Measurements from ENCODE around the gene SPRR1B. TPM values are rescaled to one million over a fixed set of nuclear protein-coding genes. Genes with fewer than 3 reads are reported as not detected.

The SPRR1B gene
- total and polyA plus RNA-seq, 9 of the 15 experiments (the other 6 are each of a cell fraction or from before 2014, with no cell fraction given): not detected

- TF ChIP-seq RBM39 (optimal IDR thresholded peaks at IDR 0.05; ENCODE audit: low read depth, low read length) (no peak), SPI1 (IDR thresholded peaks at IDR 0.05; ENCODE audit: borderline replicate concordance, low read depth, low read length) (peak; percentile 56; the same call in 1 of the 2 replicates), ZNF449 (CRISPR knock-in tag; IDR thresholded peaks at IDR 0.05) (no peak), CLOCK (CRISPR knock-in tag; IDR thresholded peaks at IDR 0.05; ENCODE audit: borderline replicate concordance) (no peak), TCF3 (CRISPR knock-in tag; IDR thresholded peaks at IDR 0.05) (peak; percentile 84), SIN3A (IDR thresholded peaks at IDR 0.05; ENCODE audit: borderline replicate concordance in 2 of 2, control insufficient read depth in 1 of 2, low read depth in 2 of 2, low read length in 2 of 2) (no peak), E2F5 (CRISPR knock-in tag; IDR thresholded peaks at IDR 0.05) (no peak)
- TF ChIP-seq, protein P1, sequence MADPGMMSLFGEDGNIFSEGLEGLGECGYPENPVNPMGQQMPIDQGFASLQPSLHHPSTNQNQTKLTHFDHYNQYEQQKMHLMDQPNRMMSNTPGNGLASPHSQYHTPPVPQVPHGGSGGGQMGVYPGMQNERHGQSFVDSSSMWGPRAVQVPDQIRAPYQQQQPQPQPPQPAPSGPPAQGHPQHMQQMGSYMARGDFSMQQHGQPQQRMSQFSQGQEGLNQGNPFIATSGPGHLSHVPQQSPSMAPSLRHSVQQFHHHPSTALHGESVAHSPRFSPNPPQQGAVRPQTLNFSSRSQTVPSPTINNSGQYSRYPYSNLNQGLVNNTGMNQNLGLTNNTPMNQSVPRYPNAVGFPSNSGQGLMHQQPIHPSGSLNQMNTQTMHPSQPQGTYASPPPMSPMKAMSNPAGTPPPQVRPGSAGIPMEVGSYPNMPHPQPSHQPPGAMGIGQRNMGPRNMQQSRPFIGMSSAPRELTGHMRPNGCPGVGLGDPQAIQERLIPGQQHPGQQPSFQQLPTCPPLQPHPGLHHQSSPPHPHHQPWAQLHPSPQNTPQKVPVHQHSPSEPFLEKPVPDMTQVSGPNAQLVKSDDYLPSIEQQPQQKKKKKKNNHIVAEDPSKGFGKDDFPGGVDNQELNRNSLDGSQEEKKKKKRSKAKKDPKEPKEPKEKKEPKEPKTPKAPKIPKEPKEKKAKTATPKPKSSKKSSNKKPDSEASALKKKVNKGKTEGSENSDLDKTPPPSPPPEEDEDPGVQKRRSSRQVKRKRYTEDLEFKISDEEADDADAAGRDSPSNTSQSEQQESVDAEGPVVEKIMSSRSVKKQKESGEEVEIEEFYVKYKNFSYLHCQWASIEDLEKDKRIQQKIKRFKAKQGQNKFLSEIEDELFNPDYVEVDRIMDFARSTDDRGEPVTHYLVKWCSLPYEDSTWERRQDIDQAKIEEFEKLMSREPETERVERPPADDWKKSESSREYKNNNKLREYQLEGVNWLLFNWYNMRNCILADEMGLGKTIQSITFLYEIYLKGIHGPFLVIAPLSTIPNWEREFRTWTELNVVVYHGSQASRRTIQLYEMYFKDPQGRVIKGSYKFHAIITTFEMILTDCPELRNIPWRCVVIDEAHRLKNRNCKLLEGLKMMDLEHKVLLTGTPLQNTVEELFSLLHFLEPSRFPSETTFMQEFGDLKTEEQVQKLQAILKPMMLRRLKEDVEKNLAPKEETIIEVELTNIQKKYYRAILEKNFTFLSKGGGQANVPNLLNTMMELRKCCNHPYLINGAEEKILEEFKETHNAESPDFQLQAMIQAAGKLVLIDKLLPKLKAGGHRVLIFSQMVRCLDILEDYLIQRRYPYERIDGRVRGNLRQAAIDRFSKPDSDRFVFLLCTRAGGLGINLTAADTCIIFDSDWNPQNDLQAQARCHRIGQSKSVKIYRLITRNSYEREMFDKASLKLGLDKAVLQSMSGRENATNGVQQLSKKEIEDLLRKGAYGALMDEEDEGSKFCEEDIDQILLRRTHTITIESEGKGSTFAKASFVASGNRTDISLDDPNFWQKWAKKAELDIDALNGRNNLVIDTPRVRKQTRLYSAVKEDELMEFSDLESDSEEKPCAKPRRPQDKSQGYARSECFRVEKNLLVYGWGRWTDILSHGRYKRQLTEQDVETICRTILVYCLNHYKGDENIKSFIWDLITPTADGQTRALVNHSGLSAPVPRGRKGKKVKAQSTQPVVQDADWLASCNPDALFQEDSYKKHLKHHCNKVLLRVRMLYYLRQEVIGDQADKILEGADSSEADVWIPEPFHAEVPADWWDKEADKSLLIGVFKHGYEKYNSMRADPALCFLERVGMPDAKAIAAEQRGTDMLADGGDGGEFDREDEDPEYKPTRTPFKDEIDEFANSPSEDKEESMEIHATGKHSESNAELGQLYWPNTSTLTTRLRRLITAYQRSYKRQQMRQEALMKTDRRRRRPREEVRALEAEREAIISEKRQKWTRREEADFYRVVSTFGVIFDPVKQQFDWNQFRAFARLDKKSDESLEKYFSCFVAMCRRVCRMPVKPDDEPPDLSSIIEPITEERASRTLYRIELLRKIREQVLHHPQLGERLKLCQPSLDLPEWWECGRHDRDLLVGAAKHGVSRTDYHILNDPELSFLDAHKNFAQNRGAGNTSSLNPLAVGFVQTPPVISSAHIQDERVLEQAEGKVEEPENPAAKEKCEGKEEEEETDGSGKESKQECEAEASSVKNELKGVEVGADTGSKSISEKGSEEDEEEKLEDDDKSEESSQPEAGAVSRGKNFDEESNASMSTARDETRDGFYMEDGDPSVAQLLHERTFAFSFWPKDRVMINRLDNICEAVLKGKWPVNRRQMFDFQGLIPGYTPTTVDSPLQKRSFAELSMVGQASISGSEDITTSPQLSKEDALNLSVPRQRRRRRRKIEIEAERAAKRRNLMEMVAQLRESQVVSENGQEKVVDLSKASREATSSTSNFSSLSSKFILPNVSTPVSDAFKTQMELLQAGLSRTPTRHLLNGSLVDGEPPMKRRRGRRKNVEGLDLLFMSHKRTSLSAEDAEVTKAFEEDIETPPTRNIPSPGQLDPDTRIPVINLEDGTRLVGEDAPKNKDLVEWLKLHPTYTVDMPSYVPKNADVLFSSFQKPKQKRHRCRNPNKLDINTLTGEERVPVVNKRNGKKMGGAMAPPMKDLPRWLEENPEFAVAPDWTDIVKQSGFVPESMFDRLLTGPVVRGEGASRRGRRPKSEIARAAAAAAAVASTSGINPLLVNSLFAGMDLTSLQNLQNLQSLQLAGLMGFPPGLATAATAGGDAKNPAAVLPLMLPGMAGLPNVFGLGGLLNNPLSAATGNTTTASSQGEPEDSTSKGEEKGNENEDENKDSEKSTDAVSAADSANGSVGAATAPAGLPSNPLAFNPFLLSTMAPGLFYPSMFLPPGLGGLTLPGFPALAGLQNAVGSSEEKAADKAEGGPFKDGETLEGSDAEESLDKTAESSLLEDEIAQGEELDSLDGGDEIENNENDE (IDR thresholded peaks at IDR 0.05; ENCODE audit: low read depth, low read length): no peak
These were observed 28.1 kb downstream of the SPRR1B start (continued) for GRCh38 chr1:153058826-153059784.
